Activated B cell treated with CpG ODN at 0.5 μM for 24 hours (primary cell): Measurements from ENCODE around the gene CARNS1. TPM values are rescaled to one million over a fixed set of nuclear protein-coding genes. Genes with fewer than 3 reads are reported as not detected.

Experiments used
- ATAC-seq: fragments of 200-7000 bp; cut with Tn5 transposase; one replicate; pipeline ENCODE4 v1.10.0; 2021; ENCODE audit warnings: low read depth, mild to moderate bottlenecking, moderate library complexity
- CTCF ChIA-PET: fragments of 350-600 bp; sonication (Branson Sonifier 250); formaldehyde crosslinking; loops from one replicate; lab custom pipeline; 2021; ENCODE audit warnings: antibody characterized with exemption; lab: Charles Lee
- POLR2A ChIA-PET: fragments of 350-600 bp; sonication (Branson Sonifier 250); formaldehyde crosslinking; loops from one replicate; lab custom pipeline; 2021; ENCODE audit warnings: antibody characterized with exemption; lab: Charles Lee
- DNase-seq: peaks from one replicate; pipeline ENCODE4 v3.0.0; 2022
- H3K27ac Mint-ChIP-seq: one replicate; pipeline ENCODE4 v1.8.0; 2020; ENCODE audit warnings: mixed read lengths
- H3K27me3 Mint-ChIP-seq: one replicate; pipeline ENCODE4 v1.8.0; 2021; ENCODE audit warnings: mixed read lengths
- H3K36me3 Mint-ChIP-seq: one replicate; pipeline ENCODE4 v1.8.0; 2021; ENCODE audit warnings: low read depth, mixed read lengths
- H3K4me1 Mint-ChIP-seq: one replicate; pipeline ENCODE4 v1.8.0; 2021; ENCODE audit warnings: mixed read lengths
- H3K4me3 Mint-ChIP-seq: one replicate; pipeline ENCODE4 v1.8.0; 2020; ENCODE audit warnings: mild to moderate bottlenecking, mixed read lengths
- H3K9me3 Mint-ChIP-seq: one replicate; pipeline ENCODE4 v1.8.0; 2020; ENCODE audit warnings: mixed read lengths
- CTCF ChIP-seq: fragments of 200-600 bp; IDR thresholded peaks from one replicate; pipeline ENCODE4 v1.8.0; 2022; ENCODE audit warnings: antibody characterized with exemption, mild to moderate bottlenecking
- intact Hi-C: fragments of 100-400 bp; cut with micrococcal nuclease; formaldehyde crosslinking; loops from one replicate; pipeline ENCODE4 v1.15.1; 2024
- total RNA-seq: library from RNA; stranded (reverse); gene quantifications from 2 replicates; pipeline ENCODE4 v1.2.3, GENCODE V29; 2022

Gene CARNS1
- total RNA-seq, 1 donor from 2014 or later, result 6.3 TPM

- no peaks in the 10 kb centered on the region for H3K9me3 Mint-ChIP-seq
- no peaks in the 10 kb centered on the region for H3K27me3 Mint-ChIP-seq
- ChIA-PET CTCF (interaction anchor here (1.7 kb wide), 1 partner anchor 13 kb away, joined by 4 read pairs; no protein-coding TSS in a partner anchor), POLR2A (interaction anchor here (0.6 to 17.5 kb wide), 7 partner anchors 22 to 110 kb away, joined by 3 to 693 read pairs (median 5); partner anchors contain the start of genes PITPNM1, POLD4, PTPRCAP and RPS6KB2)
- intact Hi-C loops, result no loop called here
- DNase-seq, result no peak
- no peak overlapping the region for H3K27ac Mint-ChIP-seq
- H3K4me3 Mint-ChIP-seq, result no peak overlapping the region
- ATAC-seq, result no peak
- H3K4me1 Mint-ChIP-seq, result peaks cover 57% of the 10 kb centered on the region
- no peak for TF ChIP-seq CTCF
- H3K36me3 Mint-ChIP-seq, result peaks cover 45% of the 10 kb centered on the region
These were observed 19.8 kb upstream of the CARNS1 start for GRCh38 chr11:67395555-67396258.

- DNase-seq, result no peak
- H3K36me3 Mint-ChIP-seq, result peaks cover 48% of the 10 kb centered on the region
- no peak for TF ChIP-seq CTCF
- no peak overlapping the region for H3K4me3 Mint-ChIP-seq
- intact Hi-C loops, result no loop called here
- CTCF ChIA-PET, result interaction anchor here (1.7 kb wide), 1 partner anchor 14 kb away, joined by 4 read pairs; no protein-coding TSS in a partner anchor
- H3K27me3 Mint-ChIP-seq, result no peaks in the 10 kb centered on the region
- H3K9me3 Mint-ChIP-seq, result no peaks in the 10 kb centered on the region
- POLR2A ChIA-PET, result interaction anchor here (0.6 to 17.5 kb wide), 6 partner anchors 22 to 109 kb away, joined by 3 to 693 read pairs (median 4); partner anchors contain the start of genes PITPNM1, POLD4, PTPRCAP and RPS6KB2
- H3K27ac Mint-ChIP-seq, result no peak overlapping the region
- peaks cover 57% of the 10 kb centered on the region for H3K4me1 Mint-ChIP-seq
- no peak for ATAC-seq
These were observed 19.3 kb upstream of the CARNS1 start for GRCh38 chr11:67396259-67396581.

GRCh38 chr11:67396587-67397389 is 18.7 kb upstream of the CARNS1 start:
- POLR2A ChIA-PET, result interaction anchor here (0.6 to 17.5 kb wide), 8 partner anchors 15 to 109 kb away, joined by 3 to 693 read pairs (median 5); partner anchors contain the start of genes PITPNM1, POLD4, PTPRCAP and RPS6KB2
- no peak for ATAC-seq
- Mint-ChIP-seq H3K36me3 (peaks cover 48% of the 10 kb centered on the region), H3K9me3 (no peaks in the 10 kb centered on the region), H3K27me3 (no peaks in the 10 kb centered on the region), H3K4me1 (peaks cover 52% of the 10 kb centered on the region), H3K27ac (peak overlapping the region; percentile 77), H3K4me3 (no peak overlapping the region)
- CTCF ChIA-PET, result interaction anchor here (1.7 kb wide), 1 partner anchor 15 kb away, joined by 4 read pairs; no protein-coding TSS in a partner anchor
- no peak for TF ChIP-seq CTCF
- intact Hi-C loops, result no loop called here
- DNase-seq, result no peak

- TF ChIP-seq CTCF, result no peak
- Mint-ChIP-seq H3K4me1 (peaks cover 54% of the 10 kb centered on the region), H3K4me3 (no peak overlapping the region), H3K9me3 (no peaks in the 10 kb centered on the region), H3K27me3 (no peaks in the 10 kb centered on the region), H3K36me3 (peaks cover 46% of the 10 kb centered on the region), H3K27ac (no peak overlapping the region)
- ATAC-seq (no peak), DNase-seq (no peak)
- ChIA-PET CTCF (no interaction called here), POLR2A (interaction anchor here (0.8 to 17.5 kb wide), 6 partner anchors 14 to 129 kb away, joined by 3 to 693 read pairs (median 4); partner anchors contain the start of genes POLD4, PTPRCAP and RPS6KB2)
- intact Hi-C loops, result no loop called here
These were observed 17.9 kb upstream of the CARNS1 start for GRCh38 chr11:67397536-67397935.
